Thyroid gland (tissue), 4 donors: ENCODE measurements around the gene DCHS1.

Source experiments
- POLR2A ChIP-seq, 2 donors: fragments of 450-650 bp; IDR thresholded peaks; one replicate each; pipeline ENCODE4 v1.6.1; 2017; ENCODE audit warnings: antibody characterized with exemption in 2 of 2, mild to moderate bottlenecking in 2 of 2, moderate library complexity in 1 of 2
- TF ChIP-seq, protein P1 (sequence below), 6 experiments: fragments of 200-600 bp in 3 of 6; fragments of 450-650 bp in 3 of 6; sonication (generic) in 3 of 6; IDR thresholded peaks; one replicate each; pipeline ENCODE4 v1.5.1; 2016 to 2019; ENCODE audit warnings: antibody characterized with exemption in 6 of 6, mild to moderate bottlenecking in 2 of 6, inconsistent platforms in 1 of 6, moderate library complexity in 1 of 6

DNA sequence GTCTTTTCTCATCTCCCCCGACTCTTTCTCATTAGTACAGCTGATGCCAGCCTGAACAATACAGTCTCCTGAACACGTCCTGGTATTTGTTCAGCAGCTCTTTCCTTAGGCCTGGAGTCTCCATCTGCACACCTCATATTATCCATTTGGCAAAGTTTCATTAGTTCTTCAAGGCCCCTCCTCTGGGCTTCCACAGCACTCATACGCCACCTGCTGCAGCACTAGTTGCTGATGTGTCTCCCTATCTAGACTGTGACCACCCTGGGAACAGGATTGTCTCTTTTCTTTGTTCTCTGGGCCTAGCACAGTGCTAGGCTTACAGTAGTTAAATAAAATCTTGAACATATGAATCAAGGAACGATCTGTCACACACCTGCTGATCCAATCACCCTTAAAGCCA, 17.2 kb downstream of the DCHS1 start:
- TF ChIP-seq, protein P1, sequence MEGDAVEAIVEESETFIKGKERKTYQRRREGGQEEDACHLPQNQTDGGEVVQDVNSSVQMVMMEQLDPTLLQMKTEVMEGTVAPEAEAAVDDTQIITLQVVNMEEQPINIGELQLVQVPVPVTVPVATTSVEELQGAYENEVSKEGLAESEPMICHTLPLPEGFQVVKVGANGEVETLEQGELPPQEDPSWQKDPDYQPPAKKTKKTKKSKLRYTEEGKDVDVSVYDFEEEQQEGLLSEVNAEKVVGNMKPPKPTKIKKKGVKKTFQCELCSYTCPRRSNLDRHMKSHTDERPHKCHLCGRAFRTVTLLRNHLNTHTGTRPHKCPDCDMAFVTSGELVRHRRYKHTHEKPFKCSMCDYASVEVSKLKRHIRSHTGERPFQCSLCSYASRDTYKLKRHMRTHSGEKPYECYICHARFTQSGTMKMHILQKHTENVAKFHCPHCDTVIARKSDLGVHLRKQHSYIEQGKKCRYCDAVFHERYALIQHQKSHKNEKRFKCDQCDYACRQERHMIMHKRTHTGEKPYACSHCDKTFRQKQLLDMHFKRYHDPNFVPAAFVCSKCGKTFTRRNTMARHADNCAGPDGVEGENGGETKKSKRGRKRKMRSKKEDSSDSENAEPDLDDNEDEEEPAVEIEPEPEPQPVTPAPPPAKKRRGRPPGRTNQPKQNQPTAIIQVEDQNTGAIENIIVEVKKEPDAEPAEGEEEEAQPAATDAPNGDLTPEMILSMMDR (IDR thresholded peaks at IDR 0.05), result no peak
- no peak for TF ChIP-seq POLR2A (IDR thresholded peaks at IDR 0.05)
